Subcutaneous adipose tissue (tissue), 4 donors: ENCODE measurements around the gene FYB2. TPM values are rescaled to one million over a fixed set of nuclear protein-coding genes. Genes with fewer than 3 reads are reported as not detected.

Experiments
- CTCF ChIP-seq: fragments of 450-650 bp; IDR thresholded peaks from one replicate; pipeline ENCODE4 v1.5.1; 2016; ENCODE audit warnings: low read depth, mild to moderate bottlenecking, control low read depth, antibody characterized with exemption, moderate library complexity
- total RNA-seq, 4 donors: library from RNA; depleted of rRNA; stranded (reverse); fragments of >200 nt; gene quantifications; one replicate each; pipeline ENCODE4 v1.1.0, GENCODE V29; 2016

Gene FYB2
- total RNA-seq, 4 donors from 2014 or later: not detected

GRCh38 chr1:56797065-56797685 is 22.0 kb downstream of the FYB2 start:
- no peak for TF ChIP-seq CTCF

- no peak for TF ChIP-seq CTCF
These were observed 23.3 kb downstream of the FYB2 start for GRCh38 chr1:56795870-56796269.

- no peak for TF ChIP-seq CTCF
These were observed 29.2 kb downstream of the FYB2 start for GRCh38 chr1:56790036-56790435.

GRCh38 chr1:56788588-56788987 is 30.6 kb downstream of the FYB2 start:
- TF ChIP-seq CTCF: no peak

GRCh38 chr1:56788102-56788501 is 31.1 kb downstream of the FYB2 start:
- TF ChIP-seq CTCF: no peak

GRCh38 chr1:56787330-56787729 is 31.9 kb downstream of the FYB2 start:
- TF ChIP-seq CTCF: no peak

GRCh38 chr1:56782773-56783172 is 36.4 kb downstream of the FYB2 start:
- TF ChIP-seq CTCF: no peak
